ENCODE results near the gene FAM98B.

Gene FAM98B

DNA sequence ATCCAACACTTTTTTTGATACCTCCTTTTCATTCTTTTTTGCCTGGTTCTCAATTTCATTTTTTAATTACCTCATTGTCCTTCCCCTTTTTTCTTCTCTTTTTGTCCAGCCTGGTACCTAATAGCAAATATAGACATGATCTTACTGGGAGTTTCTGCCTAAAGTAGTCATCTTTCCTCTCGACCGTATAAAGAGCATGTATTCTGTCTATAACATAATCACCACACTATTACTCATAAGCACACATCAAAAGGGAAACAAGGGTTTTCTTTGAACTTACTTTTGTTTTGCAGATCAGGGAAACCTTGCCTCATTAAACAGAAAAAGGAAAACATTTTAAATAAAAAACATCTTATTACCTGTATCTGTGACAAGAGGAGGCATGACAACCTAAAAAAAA lies 33.0 kb downstream of the FAM98B start:
- no peaks in the 10 kb centered on the region for H3K36me3 ChIP-seq (ENCODE audit: control insufficient read depth, insufficient read depth, low read length)
- H3K4me1 ChIP-seq: no peaks in the 10 kb centered on the region
- H3K4me3 ChIP-seq (ENCODE audit: low read depth, low read length): no peak overlapping the region

DNA sequence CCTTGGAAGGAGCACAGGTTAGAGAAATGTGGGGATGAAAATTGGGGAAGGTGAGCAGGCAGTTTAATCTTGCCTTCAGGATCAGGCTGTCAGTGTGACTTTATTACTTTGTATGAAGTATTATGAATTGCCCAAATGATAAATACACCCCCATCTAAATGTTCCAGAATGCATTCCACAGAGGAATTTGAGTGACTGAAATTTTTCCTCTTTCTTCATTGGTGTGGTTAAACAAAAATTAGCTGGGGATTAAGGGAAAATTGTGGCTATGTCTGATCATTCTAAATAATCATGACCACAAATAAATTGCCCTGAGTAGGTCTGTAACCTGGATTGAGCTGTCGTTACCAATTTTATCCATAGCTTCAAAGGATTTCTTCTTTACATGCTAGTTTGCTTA lies 33.5 kb downstream of the FAM98B start:
- Histone ChIP-seq H2AFZ (no peak overlapping the region), H3K79me2 (no peaks in the 10 kb centered on the region), H3K4me1 (no peaks in the 10 kb centered on the region), H3K36me3 (ENCODE audit: control insufficient read depth, insufficient read depth, low read length) (no peaks in the 10 kb centered on the region), H3K4me3 (ENCODE audit: low read depth, low read length) (no peak overlapping the region), H3K27ac (no peak overlapping the region), H3K4me2 (ENCODE audit: low read length) (no peak overlapping the region), H3K9ac (no peak overlapping the region), H3K9me3 (ENCODE audit: control insufficient read depth, low read length) (no peaks in the 10 kb centered on the region), H3K27me3 (ENCODE audit: control insufficient read depth, insufficient read depth, low read length) (no peaks in the 10 kb centered on the region)
- TF ChIP-seq, protein P1, sequence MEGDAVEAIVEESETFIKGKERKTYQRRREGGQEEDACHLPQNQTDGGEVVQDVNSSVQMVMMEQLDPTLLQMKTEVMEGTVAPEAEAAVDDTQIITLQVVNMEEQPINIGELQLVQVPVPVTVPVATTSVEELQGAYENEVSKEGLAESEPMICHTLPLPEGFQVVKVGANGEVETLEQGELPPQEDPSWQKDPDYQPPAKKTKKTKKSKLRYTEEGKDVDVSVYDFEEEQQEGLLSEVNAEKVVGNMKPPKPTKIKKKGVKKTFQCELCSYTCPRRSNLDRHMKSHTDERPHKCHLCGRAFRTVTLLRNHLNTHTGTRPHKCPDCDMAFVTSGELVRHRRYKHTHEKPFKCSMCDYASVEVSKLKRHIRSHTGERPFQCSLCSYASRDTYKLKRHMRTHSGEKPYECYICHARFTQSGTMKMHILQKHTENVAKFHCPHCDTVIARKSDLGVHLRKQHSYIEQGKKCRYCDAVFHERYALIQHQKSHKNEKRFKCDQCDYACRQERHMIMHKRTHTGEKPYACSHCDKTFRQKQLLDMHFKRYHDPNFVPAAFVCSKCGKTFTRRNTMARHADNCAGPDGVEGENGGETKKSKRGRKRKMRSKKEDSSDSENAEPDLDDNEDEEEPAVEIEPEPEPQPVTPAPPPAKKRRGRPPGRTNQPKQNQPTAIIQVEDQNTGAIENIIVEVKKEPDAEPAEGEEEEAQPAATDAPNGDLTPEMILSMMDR (IDR thresholded peaks at IDR 0.05): no peak

More for the DNA sequence above, 33.0 kb downstream of the FAM98B start:
- H3K27me3 ChIP-seq (ENCODE audit: control insufficient read depth, insufficient read depth, low read length): no peaks in the 10 kb centered on the region
- H3K4me2 ChIP-seq (ENCODE audit: low read length): no peak overlapping the region
- H3K9ac ChIP-seq: no peak overlapping the region
- TF ChIP-seq, protein P1 (IDR thresholded peaks at IDR 0.05): no peak
- H3K79me2 ChIP-seq: no peaks in the 10 kb centered on the region
- H3K9me3 ChIP-seq (ENCODE audit: control insufficient read depth, low read length): no peaks in the 10 kb centered on the region
- no peak overlapping the region for H3K27ac ChIP-seq
- H2AFZ ChIP-seq: no peak overlapping the region

DNA sequence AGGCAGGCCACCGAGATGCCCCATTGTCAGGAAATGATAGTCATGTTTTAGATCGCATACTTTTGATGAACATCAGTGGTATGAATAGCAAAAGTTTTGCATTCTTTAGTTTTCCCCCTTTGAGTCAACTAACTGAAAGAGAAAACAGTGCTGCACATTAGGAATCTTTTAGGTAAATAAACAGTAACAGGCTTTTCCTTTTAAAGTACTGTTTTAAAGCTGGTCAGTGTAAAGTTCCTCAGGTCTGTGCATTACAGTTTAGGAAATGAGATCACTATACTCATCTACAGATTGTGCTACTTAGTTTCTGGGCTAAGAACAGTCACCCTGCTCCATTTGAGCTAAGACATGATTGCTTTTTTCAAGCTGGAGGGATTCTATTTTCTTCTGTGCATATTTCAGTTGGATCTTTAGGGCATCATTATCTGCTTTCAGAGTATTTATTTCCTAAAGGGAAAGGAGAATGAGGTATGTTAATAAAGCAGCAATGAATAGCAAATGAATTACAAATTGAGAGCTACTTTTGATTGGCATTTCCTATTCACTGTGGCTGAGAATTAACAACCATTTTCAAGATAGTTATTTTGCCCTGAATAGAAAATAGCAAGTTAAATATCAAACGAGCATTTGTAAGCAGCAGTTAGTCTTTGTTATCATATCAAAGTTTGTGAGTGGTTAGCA lies 36.5 kb downstream of the FAM98B start:
- Histone ChIP-seq H3K27me3 (ENCODE audit: control insufficient read depth, insufficient read depth, low read length) (no peaks in the 10 kb centered on the region), H3K27ac (no peak overlapping the region), H2AFZ (no peak overlapping the region), H3K9me3 (ENCODE audit: control insufficient read depth, low read length) (no peaks in the 10 kb centered on the region), H3K9ac (no peak overlapping the region), H3K79me2 (no peaks in the 10 kb centered on the region), H3K36me3 (ENCODE audit: control insufficient read depth, insufficient read depth, low read length) (no peaks in the 10 kb centered on the region), H3K4me3 (ENCODE audit: low read depth, low read length) (no peak overlapping the region), H3K4me1 (no peaks in the 10 kb centered on the region), H3K4me2 (ENCODE audit: low read length) (no peak overlapping the region)
- TF ChIP-seq, protein P1 (IDR thresholded peaks at IDR 0.05): no peak

DNA sequence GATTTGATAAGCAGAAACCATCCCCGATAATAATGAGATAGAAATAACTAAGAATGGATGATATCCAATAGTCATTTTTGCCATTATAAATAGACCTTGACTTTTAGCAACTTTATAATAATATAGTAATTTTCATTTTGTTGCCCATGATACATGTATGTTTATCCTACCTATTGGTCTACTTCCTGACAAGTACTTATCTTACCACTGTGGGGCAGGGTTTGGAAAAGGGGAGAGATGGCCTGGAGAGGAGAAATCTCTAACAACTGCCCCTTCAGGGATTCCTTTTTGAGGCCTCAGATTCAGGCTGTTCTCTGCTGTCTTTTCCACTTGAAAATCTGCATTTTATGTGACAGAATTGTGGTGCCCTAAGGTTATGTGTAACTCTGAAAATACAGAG lies 42.2 kb downstream of the FAM98B start:
- Histone ChIP-seq H3K36me3 (ENCODE audit: control insufficient read depth, insufficient read depth, low read length) (no peaks in the 10 kb centered on the region), H3K4me3 (ENCODE audit: low read depth, low read length) (no peak overlapping the region), H2AFZ (no peak overlapping the region), H3K79me2 (no peaks in the 10 kb centered on the region), H3K9ac (no peak overlapping the region), H3K9me3 (ENCODE audit: control insufficient read depth, low read length) (no peaks in the 10 kb centered on the region), H3K27me3 (ENCODE audit: control insufficient read depth, insufficient read depth, low read length) (no peaks in the 10 kb centered on the region), H3K4me2 (ENCODE audit: low read length) (no peak overlapping the region), H3K4me1 (no peaks in the 10 kb centered on the region), H3K27ac (no peak overlapping the region)
- TF ChIP-seq, protein P1 (IDR thresholded peaks at IDR 0.05): no peak

DNA sequence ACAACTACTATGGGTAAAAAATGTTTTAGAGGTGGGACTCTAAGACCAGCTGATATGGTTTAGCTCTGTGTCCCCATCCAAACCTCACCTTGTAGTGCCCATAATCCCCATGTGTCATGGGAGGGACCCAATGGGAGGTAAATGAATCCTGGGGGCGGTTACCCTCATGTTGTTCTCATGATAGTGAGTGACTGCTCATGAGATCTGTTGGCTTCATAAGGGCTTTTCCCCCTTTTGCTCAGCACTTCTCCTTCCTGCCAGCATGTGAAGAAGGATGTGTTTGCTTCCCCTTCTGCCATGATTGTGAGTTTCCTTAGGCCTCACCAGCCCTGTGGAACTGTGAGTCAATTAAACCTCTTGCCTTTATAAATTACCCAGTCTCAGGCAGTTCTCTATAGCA lies 45.7 kb downstream of the FAM98B start:
- Histone ChIP-seq H2AFZ (no peak overlapping the region), H3K27ac (no peak overlapping the region), H3K27me3 (ENCODE audit: control insufficient read depth, insufficient read depth, low read length) (no peaks in the 10 kb centered on the region), H3K36me3 (ENCODE audit: control insufficient read depth, insufficient read depth, low read length) (no peaks in the 10 kb centered on the region), H3K79me2 (no peaks in the 10 kb centered on the region), H3K4me3 (ENCODE audit: low read depth, low read length) (no peak overlapping the region), H3K9me3 (ENCODE audit: control insufficient read depth, low read length) (no peaks in the 10 kb centered on the region), H3K4me2 (ENCODE audit: low read length) (no peak overlapping the region), H3K4me1 (no peaks in the 10 kb centered on the region), H3K9ac (no peak overlapping the region)
- TF ChIP-seq, protein P1 (IDR thresholded peaks at IDR 0.05): no peak
